Iris pigment epithelial cell (primary cell): ENCODE results near the gene BNC2.
A peak's percentile ranks its signal among the peaks of the same experiment; 100 is the strongest.

ENCODE experiments used
- DNase-seq: peaks from one replicate; pipeline ENCODE4 v3.0.0-alpha.2; 2011; ENCODE audit warnings: low read depth

BNC2 gene

GRCh38 chr9:16597136-16597535 is 273.3 kb downstream of the BNC2 start:
- no peak for DNase-seq

- no peak for DNase-seq
These were observed 275.2 kb downstream of the BNC2 start for GRCh38 chr9:16595227-16595626.

- DNase-seq: no peak
These were observed 275.7 kb downstream of the BNC2 start for GRCh38 chr9:16594787-16595186.

- no peak for DNase-seq
These were observed 276.7 kb downstream of the BNC2 start for GRCh38 chr9:16593746-16594145.

- peak; percentile 66 for DNase-seq
These were observed 279.4 kb downstream of the BNC2 start for GRCh38 chr9:16591092-16591491.

GRCh38 chr9:16585591-16585990 is 284.9 kb downstream of the BNC2 start:
- no peak for DNase-seq

- DNase-seq: peak; percentile 45
These were observed 290.5 kb downstream of the BNC2 start for GRCh38 chr9:16579872-16580432.

GRCh38 chr9:16575986-16576245 is 294.6 kb downstream of the BNC2 start:
- DNase-seq: no peak

- no peak for DNase-seq
These were observed 295.1 kb downstream of the BNC2 start for GRCh38 chr9:16575142-16575985.

- no peak for DNase-seq
These were observed 298.3 kb downstream of the BNC2 start for GRCh38 chr9:16572005-16572734.

GRCh38 chr9:16571127-16571802 is 299.2 kb downstream of the BNC2 start:
- DNase-seq: peak; percentile 45

GRCh38 chr9:16563446-16563845 is 307.0 kb downstream of the BNC2 start:
- DNase-seq: no peak

- DNase-seq: no peak
These were observed 309.3 kb downstream of the BNC2 start for GRCh38 chr9:16561121-16561520.

- DNase-seq: no peak
These were observed 310.9 kb downstream of the BNC2 start for GRCh38 chr9:16559418-16560188.

- DNase-seq: no peak
These were observed 314.7 kb downstream of the BNC2 start for GRCh38 chr9:16555802-16556201.

- DNase-seq: no peak
These were observed 316.5 kb downstream of the BNC2 start for GRCh38 chr9:16553869-16554540.

- no peak for DNase-seq
These were observed 318.2 kb downstream of the BNC2 start for GRCh38 chr9:16552252-16552651.

GRCh38 chr9:16551692-16552091 is 318.8 kb downstream of the BNC2 start:
- no peak for DNase-seq

- DNase-seq: no peak
These were observed 324.8 kb downstream of the BNC2 start for GRCh38 chr9:16545639-16546038.

- DNase-seq: peak; percentile 31
These were observed 325.6 kb downstream of the BNC2 start for GRCh38 chr9:16544842-16545241.

- DNase-seq: peak; percentile 42
These were observed 326.8 kb downstream of the BNC2 start for GRCh38 chr9:16543686-16544085.
